NCI-H748 treated with DMSO at 0.1 percent for 48 hours (cell line): ENCODE results near the gene ASIC4.

Experiments used
- DNase-seq: peaks from one replicate; lab custom pipeline; 2025; lab: John Stamatoyannopoulos, UW

ASIC4 gene

DNA sequence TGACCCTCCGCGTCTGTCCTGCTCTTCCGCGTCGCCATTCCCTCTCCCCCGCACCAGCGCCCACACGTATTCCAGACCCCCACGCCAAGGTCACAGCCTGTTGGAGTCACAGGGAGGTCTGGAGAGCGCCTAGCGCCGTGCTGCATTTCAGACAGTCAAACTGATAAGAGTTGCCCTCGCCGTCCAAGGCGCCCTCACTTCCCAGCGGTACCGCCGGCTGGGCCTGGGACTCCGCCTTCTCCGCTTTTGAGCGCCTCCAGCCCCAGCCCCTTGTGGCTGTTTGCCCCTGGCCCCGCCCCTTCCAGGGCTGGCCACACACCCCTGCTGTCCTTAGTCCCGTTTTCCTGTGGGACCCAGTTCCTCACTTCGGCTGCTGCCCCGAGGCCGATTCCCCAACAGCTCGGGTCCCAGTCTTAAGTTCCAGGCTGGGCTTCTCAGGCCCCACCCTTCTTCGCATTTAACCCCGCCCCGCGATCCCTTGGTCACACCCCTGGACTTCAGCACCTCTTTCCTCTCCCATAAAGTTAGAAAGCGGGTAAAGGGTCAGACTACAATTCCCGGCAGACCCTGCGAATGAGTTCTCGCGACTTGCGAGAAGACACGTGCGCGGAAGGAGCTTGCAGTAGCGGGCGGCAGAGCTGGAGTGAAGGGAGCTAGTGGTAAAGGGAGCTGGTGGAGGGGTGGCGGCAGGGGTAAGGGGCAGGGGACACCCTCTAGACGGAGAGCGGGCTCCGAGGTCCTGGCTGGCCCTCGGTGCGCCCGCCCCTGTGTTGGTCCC, 15.8 kb upstream of the ASIC4 start, which contains the start of gene GMPPA:
TSS of gene GMPPA (plus strand) at position 612 of the 778 bp plus-strand sequence. CDS start 1,085 bp downstream, outside the sequence.
- DNase-seq: peak; percentile 94

DNA sequence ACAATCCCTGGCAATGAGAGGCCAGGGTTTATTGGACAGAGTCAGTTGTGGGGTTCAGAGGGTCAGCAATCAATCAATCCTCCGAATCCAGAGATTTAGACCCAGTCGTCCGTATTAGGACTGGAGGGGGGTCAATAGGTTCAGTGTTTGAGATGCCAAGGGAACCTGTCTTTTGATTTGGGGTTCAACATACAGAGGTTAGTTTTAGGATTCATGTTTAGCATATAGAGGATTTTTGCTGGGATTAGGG, 15.3 kb upstream of the ASIC4 start:
- no peak for DNase-seq

DNA sequence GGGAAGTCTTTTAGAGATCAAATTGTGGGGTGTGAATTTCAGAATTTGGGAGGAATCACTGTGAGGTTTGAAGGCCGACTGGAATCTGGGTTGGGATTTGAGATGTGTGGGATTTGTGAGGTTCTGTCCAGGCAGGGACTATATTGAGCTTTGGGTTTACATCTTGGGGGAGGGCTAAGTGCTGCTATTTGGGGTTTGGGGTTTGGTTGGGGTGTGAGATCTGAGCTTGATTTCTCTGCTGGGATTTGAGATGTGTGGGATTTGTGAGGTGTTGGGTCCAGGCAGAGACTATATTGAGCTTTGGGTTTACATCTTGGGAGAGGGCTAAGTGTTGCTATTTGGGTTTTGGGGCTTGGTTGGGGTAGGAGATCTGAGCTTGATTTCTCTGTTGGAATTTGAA, 14.7 kb upstream of the ASIC4 start:
- no peak for DNase-seq

DNA sequence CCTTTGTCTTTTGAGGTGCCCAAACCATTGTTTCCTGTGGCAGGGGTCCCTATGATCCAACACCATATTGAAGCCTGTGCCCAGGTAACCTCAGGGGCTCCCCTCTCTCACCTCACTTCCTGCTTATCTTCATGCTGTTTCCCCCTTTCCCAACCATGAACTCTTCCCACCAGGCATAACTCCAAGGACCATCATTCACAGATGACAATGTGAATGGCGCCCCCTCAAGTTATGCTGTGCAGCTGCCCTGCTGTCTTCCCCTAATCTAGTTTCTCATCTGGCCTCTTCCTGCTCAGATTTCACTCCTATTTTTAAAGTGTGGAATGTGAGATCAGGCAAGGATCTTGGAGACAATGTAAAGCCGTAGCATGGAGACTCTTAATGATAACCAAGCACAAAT, 14.1 kb upstream of the ASIC4 start:
- no peak for DNase-seq

DNA sequence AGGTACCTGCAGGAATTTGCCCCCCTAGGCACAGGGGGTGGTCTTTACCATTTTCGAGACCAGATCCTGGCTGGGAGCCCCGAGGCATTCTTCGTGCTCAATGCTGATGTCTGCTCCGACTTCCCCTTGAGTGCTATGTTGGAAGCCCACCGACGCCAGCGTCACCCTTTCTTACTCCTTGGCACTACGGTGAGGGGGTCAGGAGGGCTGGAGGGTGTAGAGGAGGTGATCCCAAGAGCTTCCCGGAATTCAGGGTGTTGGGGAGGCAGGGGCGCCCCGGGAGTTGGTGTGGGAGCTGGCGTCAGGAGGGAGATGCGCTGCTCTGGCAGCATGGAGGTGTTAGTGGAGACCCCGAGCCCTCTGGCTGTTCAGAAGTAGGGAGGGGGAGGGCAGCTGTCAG, 12.4 kb upstream of the ASIC4 start:
- no peak for DNase-seq

DNA sequence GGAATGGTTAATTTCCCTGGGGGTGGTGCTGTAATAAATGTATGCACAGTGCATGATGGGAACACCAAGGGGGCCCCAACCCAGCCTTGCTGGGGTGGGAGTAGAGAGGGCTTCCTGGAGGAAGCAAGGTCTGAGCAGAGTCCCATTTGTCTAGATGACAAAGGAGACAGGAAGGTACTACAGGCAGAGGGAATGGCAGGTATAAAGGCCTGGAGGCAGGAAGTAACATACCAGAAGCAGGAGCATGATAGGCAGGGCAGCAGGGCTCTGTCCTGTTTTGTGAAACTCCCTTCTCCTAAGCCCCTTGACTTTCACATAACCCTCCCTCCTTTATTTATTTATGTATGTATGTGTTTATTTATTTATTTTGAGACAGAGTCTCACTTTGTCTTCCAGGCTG, 11.7 kb upstream of the ASIC4 start:
- DNase-seq: no peak

DNA sequence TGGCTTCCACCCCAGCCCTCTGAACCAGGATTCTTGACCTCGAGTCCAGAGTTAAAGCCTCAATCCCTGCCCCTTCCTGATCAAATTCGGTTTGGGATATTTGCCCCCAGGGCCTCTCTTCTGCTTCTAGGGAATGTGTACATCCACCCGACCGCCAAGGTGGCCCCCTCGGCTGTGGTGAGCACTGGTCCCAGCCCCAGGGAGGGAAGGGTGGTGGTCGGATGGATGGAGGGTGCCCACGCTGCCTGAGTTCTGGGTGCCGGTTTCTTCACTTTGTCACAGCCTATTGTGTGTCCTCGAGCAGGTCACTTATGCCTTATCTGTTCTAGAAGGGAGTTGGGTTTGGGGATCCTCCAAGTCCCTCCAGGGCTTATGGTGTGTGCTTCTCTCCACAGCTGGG, 8.7 kb upstream of the ASIC4 start:
- no peak for DNase-seq

DNA sequence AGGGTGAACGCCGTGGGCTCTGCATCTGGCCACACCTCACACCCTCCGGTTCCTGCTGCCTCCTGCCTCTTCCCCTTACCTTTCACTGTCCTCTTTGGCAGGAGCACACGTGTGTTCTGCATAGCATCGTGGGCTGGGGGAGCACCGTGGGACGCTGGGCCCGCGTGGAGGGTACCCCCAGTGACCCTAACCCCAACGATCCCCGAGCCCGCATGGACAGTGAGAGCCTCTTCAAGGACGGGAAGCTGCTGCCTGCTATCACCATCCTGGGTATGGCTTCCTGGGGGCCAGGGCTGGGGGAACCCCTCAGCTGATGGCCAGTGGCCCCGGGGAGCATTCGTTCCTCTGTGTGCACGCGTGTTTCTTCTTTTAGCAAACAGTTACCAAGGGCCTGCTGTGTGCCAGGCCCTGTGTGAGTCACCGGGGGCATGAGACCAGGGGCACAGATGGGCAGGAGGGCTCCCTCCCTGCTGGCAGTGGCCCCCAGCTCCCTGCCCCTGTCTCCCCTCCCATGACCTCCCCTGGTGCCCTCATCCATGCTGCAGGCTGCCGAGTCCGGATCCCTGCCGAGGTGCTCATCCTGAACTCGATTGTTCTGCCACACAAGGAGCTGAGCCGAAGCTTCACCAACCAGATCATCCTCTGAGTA, 8.0 kb upstream of the ASIC4 start:
- no peak for DNase-seq

DNA sequence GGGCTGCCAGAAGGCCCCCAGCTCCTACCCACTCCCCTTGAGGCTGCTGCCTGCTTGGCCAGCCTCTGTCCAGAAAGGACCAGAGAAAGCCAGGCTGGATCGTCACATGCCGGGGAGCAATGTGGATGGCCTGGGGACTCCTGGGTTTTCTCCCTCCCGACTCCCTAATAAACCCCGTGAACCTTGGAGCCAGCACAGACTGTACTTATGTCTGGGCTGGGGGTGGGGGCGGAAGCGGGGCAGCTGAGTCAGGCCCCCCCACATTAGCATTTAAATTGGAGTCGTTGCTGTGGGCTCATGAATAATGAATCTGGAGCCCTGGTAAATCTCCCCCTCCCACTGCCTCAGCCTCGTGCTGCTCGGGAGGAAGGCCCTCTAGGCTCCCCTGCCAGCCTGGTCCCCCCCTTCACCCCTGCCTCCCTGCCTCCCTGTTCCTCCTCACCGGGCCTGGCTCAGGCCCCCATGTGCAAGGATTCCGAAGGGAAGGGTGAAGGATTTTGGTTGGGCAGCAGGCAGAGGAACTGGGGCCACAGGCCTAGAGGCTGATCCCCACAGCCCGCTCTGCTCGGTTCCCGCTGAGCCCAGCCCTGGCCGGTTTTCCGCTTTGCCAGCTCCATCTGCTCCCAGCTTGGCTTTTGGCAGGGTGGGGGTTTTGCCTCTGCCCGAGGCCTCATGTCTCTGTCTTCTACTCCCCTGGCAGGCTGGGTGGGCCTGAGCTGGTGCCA, 7.3 kb upstream of the ASIC4 start:
- DNase-seq: no peak

DNA sequence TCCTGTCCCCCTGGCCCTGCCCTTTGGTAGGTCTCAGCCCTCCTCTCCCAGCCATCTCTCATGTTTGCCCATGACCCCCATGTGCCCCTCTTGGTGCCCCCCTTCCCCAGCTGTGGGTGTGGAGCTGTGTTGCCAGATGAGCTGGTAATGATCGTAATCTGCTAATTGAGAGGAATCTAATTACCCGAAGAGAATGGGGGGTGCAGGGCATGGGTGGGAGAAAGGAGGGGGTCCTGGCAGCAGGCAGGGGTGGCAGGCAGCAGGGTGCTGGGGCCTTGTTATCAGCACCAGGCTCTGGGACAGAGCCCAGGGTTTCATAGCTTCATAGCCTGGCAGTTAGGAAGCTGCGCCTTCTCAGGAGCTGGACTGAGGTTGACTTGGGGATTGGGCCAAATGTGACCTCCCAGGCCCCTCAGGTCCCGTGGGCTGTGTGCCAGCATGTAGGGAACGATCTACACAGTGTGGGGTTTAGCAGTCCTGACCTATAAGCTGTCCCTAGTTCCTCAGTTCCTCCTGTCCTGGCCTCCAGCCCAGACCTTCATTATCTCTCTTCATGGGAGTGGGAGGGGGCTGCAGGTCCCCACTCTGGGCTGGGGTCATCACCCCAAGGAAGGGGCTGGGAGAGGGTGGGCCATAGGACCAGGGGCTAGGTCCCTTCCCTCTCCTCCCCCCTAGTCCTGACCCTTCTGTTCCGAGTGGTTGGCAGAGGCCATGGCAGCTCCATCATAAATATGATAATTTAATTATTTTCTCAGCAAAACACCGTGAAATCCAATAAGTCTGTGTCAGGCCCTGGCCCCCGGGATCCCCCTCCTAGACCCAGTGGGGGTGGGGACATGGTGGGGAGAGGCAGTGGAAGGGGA, 6.5 kb upstream of the ASIC4 start:
- no peak for DNase-seq

DNA sequence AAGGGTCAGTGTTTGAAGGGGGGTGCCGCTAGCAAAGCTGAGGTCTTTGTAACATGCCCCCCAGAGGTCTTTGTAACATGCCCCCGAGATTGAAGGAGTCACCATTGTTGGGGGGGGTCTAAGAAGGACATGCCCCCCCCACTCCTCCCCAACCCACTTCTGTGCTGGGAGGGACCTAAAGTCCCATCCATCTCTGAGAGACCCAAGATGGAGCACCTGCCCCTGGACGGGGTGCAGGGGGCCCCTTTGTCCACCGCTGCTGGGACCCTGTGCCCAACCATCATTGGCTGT, 5.9 kb upstream of the ASIC4 start:
- DNase-seq: no peak

DNA sequence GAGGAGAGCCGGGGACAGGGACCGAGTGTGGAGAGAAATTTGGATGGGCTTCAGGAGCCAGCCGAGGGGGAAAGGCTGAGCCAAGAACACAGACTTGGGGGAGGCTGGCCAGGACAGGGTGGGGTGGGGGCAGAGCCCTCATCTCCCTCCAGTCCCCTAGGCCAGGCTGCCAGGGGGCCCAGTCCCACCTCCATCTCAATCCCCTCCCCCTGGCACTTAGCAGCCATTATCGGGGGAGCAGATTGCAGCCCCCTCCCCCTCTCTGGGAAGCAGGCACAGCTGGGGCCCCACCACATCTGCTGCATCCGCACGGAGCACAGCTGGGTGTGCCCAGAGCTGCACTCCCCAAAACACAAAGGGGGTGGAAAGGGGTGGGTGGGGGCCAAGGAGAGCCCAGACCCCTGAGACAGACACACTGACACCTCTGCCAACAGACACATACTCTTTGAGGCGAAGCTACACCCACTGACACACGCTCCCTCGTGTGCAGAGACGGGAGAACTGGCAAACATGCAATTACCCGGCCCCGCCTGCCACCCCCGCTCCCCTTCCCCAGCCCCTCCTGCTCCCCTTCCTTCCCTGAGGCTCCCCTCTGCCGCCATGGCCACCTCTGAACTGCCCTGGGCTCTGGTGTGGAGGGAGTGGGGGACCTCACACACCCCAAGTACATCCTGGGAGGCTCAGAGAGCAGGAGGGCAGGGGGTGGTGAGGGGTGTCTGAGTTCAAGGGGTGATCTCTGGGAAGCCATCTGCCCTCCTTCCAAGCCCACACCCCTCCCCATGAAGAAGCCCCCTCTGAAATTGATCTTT, 5.1 kb upstream of the ASIC4 start:
- no peak for DNase-seq

DNA sequence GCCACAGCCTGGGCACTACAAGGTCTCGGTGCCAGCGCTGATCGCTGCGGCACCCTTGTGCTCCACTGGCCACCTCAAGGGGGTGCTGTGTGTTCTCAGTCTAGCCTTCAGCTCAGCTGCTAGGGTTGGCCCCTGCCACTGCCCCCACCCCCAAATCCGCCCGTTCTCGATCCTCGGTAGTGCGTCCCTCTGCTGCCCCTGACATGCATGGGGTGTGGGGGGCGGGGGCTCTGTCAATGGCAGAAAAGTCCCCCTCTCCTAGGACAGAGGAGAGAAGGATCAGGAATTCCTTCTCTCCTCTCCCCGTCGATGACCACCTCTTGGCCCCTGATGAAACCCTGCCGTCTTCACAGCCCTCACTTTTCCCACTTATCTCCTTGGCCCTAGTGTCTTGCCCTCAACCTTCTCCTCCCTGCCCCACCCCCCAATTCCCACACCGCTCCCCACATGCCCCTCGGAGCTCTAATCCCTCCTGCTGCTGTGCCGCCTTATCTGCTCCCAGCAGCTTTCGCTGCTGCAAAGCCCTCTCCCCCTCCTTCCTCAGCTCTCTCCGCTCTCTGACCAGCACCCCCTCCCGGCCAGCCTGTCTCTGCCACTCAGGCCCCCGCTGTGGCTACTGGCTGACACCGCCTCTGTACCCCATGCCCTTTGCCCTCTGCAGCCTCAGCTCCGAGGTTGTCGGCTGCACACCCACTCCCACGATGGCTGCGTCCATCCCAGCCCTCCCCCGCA, 4.3 kb upstream of the ASIC4 start:
- DNase-seq: peak; percentile 21

DNA sequence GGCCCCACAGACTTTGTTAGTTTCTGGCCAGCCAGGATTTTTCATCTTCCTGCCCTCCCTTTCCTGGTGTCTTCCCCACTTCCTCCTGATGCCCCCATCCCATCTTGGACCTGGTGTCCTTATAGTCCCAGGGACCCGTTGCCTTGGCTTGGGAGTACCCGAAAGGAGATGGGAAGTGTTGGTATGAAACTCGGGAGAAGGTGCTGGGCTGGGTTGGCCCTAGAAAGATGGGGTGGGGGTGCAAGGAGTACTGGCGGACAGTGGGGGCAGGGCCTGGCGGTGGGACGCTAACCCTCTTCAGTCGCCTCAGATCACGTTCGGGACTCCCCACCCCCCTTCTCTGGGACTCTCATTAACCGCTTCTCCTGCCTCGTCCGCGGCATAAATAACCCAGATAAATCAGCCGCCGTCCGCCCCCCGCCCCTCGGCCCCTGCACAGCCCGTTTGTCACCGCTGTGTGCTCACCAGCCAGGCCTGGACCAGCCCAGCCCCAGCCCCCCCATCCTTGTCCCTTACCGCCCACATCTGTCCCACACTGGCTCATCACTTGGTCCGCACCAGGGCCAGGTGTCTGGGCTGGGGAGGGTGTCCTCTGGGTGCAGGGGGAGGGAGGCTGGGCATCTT, 3.7 kb upstream of the ASIC4 start:
- no peak for DNase-seq

DNA sequence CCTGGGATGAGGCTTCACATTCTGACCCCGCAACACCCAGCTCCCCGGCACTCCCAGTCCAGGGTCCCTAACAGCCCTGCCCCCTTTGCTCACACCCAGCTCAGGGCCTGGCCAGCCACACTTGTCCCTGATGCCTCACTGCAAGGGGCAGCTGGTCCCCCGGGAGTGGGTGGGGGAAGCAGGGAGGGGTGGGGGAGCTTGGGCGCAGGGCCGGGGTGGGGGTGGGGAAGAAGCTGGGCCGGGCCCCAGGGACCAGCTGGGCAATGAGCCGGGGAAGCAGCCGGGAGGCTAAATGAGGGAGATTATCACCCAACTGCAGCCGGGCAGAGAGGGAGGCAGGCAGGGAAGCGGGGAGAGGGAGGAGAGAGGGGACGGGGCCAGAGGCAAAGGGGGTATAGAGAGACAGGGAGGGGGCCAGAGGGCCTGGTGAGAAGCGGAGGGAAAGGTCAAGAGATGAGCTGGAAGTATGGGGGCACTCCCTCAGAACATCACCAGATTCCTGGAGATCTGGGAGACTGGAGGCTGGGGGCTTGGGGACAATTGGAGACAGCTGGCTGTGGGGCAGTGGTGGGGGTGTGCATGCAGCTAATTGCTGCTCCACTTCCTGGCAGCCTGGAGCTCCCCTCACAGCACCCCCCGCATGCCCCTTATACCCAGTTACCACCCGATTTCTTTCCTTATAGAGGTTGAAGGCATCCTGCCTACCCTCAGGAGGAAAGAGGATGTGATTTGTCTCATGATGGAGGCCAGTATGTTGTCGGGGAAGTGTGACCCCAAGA, 2.5 kb upstream of the ASIC4 start:
- no peak for DNase-seq

DNA sequence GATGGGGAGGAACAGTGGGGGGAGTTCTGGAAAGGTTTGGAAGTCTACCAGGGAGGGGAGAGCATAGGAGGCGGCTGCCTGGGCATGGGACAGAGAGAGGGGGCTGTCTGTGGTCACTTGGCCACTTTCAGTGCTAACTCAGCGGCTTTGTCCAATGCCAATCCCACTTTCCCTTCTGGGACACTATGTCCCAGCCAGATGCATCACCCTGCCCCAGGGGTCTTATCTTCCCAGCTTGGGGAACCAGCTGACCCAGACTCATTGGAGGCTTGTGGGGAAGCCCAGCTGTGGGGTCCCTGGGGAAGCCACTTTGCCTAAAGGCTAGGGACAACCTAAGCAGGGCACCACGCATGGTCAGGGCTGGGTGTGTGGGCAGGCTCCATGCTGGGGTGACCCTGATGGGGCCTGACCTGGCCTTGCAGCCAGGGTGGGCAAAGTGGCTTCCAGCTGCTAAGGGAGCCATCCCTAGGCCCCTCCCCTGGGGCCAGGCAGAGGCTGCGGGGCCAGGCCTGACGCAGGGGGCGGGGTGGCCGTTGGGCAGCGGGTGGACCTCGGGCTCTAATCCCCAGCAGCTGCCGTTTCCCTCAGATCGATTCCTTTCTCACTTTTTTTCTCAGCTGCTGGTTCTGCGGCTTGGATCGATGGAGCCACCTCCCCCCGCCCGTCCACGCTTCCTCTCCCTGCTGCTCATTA, 1.6 kb upstream of the ASIC4 start:
- no peak for DNase-seq

DNA sequence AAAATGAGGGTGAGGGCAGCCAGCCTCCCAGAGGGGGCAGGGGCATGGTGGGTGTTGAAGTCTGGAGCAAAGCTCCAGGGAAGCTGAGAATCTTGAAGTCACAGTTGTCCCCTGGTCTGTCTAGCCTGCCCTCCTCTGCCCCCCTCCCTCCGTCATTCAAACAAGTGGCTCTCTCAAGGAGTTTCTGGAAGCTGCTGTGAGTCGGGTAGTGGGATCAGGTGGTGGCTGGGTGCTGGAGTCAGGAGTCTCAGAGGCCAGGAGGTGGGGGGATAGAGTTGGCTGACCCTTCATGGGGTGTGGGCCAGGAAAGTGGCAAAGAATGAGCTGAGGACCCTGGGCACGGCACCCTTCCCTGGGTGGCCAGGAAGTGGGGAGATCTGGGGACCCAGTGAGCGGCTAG, 495 bp upstream of the ASIC4 start:
- DNase-seq: no peak

DNA sequence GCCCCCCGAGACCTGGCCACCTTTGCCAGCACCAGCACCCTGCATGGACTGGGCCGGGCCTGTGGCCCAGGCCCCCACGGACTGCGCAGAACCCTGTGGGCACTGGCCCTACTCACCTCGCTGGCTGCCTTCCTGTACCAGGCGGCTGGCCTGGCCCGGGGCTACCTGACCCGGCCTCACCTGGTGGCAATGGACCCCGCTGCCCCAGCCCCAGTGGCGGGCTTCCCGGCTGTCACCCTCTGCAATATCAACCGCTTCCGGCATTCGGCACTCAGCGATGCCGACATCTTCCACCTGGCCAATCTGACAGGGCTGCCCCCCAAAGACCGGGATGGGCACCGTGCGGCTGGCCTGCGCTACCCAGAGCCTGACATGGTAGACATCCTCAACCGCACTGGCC, 554 bp downstream of the ASIC4 start:
- no peak for DNase-seq
